Activated effector memory CD4-positive, alpha-beta T cell treated with anti-CD3 and anti-CD28 coated beads, Interleukin-2, amount 50 U/mL, for 16 hours (primary cell): ENCODE results near the gene TAF4.

Experiments
- DNase-seq: peaks from one replicate; pipeline ENCODE4 v3.0.0-alpha.2; 2020

The TAF4 gene

GRCh38 chr20:61929561-61929960 lies 136.1 kb downstream of the TAF4 start:
- no peak for DNase-seq

- DNase-seq, result no peak
Observed at GRCh38 chr20:61927826-61928541, 137.7 kb downstream of the TAF4 start.

- DNase-seq, result no peak
Observed at GRCh38 chr20:61927193-61927825, 138.4 kb downstream of the TAF4 start.

- no peak for DNase-seq
Observed at GRCh38 chr20:61926796-61927192, 138.9 kb downstream of the TAF4 start.

- DNase-seq, result no peak
Observed at GRCh38 chr20:61926253-61926613, 139.4 kb downstream of the TAF4 start.

GRCh38 chr20:61925555-61926252 lies 140.0 kb downstream of the TAF4 start:
- no peak for DNase-seq

GRCh38 chr20:61924858-61925554 lies 140.7 kb downstream of the TAF4 start:
- no peak for DNase-seq
